T-helper 1 cell (primary cell): ENCODE results near the gene RSF1.
"Not testable (repeated sequence)": the region's sequence is repeated elsewhere in the genome, so short reads cannot be mapped to it uniquely, and the experiment has no call there.

ENCODE experiments used
- DNase-seq, 5 donors: peaks; one replicate each; pipeline ENCODE4 v3.0.0-alpha.2; 2012 to 2020
- total RNA-seq, 4 donors: gene quantifications; one replicate each; lab custom pipeline; 2026; lab: John Stamatoyannopoulos, UW

RSF1 gene
- total RNA-seq = 110 to 186 (median 136) reads per million in 4 donors

GRCh38 chr11:77820565-77821348 lies at the start of gene RSF1, which contains the start of gene AAMDC:
TSS of gene RSF1 (minus strand) at chr11:77820722. CDS start at chr11:77820714, 8 bp downstream.
TSS of gene AAMDC (plus strand) at chr11:77821144. CDS start at chr11:77842497, 21,353 bp downstream.
- peak; percentile 94 to 97 (median 97) for DNase-seq

- no peak for DNase-seq
Measured at GRCh38 chr11:77868744-77869143, 48.2 kb upstream of the RSF1 start.

- no peak for DNase-seq
Measured at GRCh38 chr11:77866336-77866735, 45.8 kb upstream of the RSF1 start.

- DNase-seq = no peak
Measured at GRCh38 chr11:77865805-77866204, 45.3 kb upstream of the RSF1 start.

GRCh38 chr11:77861444-77861843 lies 40.9 kb upstream of the RSF1 start:
- DNase-seq = not testable (repeated sequence)

- not testable (repeated sequence) for DNase-seq
Measured at GRCh38 chr11:77857906-77858457, 37.5 kb upstream of the RSF1 start.

- no peak for DNase-seq
Measured at GRCh38 chr11:77854838-77855237, 34.3 kb upstream of the RSF1 start.

GRCh38 chr11:77851503-77851902 lies 31.0 kb upstream of the RSF1 start:
- DNase-seq = no peak

GRCh38 chr11:77843700-77844099 lies 23.2 kb upstream of the RSF1 start:
- DNase-seq = not testable (repeated sequence)

- DNase-seq = no peak
Measured at GRCh38 chr11:77842441-77843121, 22.1 kb upstream of the RSF1 start.

GRCh38 chr11:77833302-77833701 lies 12.8 kb upstream of the RSF1 start:
- DNase-seq = no peak

- DNase-seq = no peak
Measured at GRCh38 chr11:77828926-77829325, 8.4 kb upstream of the RSF1 start.

- DNase-seq = no peak
Measured at GRCh38 chr11:77823775-77824174, 3.3 kb upstream of the RSF1 start.

GRCh38 chr11:77822126-77822525 lies 1.6 kb upstream of the RSF1 start:
- DNase-seq = not testable (repeated sequence)

GRCh38 chr11:77821349-77821851 lies 878 bp upstream of the RSF1 start:
- peak in 2 of 5 donors; percentile 3 to 10 for DNase-seq

- DNase-seq = peak; percentile 23 to 31 (median 26)
Measured at GRCh38 chr11:77819921-77820564, 479 bp downstream of the RSF1 start.

- DNase-seq = peak; percentile 65 to 85 (median 78)
Measured at GRCh38 chr11:77819411-77819920, 1.1 kb downstream of the RSF1 start.

- DNase-seq = no peak
Measured at GRCh38 chr11:77815459-77815858, 5.1 kb downstream of the RSF1 start.

GRCh38 chr11:77814848-77815247 lies 5.7 kb downstream of the RSF1 start:
- DNase-seq = no peak

- DNase-seq = no peak
Measured at GRCh38 chr11:77813256-77813655, 7.3 kb downstream of the RSF1 start.

- no peak for DNase-seq
Measured at GRCh38 chr11:77806993-77807392, 13.5 kb downstream of the RSF1 start.

GRCh38 chr11:77806415-77806814 lies 14.1 kb downstream of the RSF1 start:
- no peak for DNase-seq

GRCh38 chr11:77801477-77801876 lies 19.0 kb downstream of the RSF1 start:
- DNase-seq = no peak
